ENCODE results near the gene NTNG1.

DNA sequence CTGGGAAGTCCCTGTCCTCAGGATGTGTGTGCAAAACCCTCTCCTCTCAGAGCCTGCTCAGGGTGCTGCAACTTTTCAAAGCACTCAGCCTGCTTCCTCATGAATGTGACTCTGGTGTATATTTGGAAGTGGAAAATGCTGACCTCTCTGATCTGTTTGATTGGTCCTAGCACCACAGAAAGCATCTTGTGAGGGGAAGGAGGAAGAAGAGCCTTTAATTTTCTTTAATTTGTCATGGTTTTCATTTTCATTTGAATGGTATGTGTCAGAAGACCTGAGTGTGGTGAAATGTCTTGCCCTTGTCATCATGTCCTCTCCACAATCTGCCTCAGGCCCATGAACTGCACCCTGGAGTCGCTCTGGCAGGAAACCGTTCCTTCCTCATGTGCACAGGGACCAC, 383.5 kb downstream of the NTNG1 start:
- no peak for TF ChIP-seq POLR2AphosphoS5 (IDR thresholded peaks at IDR 0.05; ENCODE audit: low read depth, low read length)
- no peak for TF ChIP-seq TAF1 (IDR thresholded peaks at IDR 0.05; ENCODE audit: borderline replicate concordance, low read depth, low read length)
- no peak for TF ChIP-seq POLR2A (IDR thresholded peaks at IDR 0.05; ENCODE audit: low read depth, low read length)
